ENCODE results near the gene SUCLG2.

- no peak for TF ChIP-seq CTCF (conservative IDR thresholded peaks at IDR 0.05; ENCODE audit: low read depth, low read length)
- no peak for TF ChIP-seq POLR2A (IDR thresholded peaks at IDR 0.05; ENCODE audit: low read depth, low read length)
- TF ChIP-seq MXI1 (IDR thresholded peaks at IDR 0.05; ENCODE audit: borderline replicate concordance, low read depth, low read length), result no peak
- no peak for TF ChIP-seq RAD21 (IDR thresholded peaks at IDR 0.05; ENCODE audit: low read length)
- TF ChIP-seq RFX5 (IDR thresholded peaks at IDR 0.05; ENCODE audit: low read depth, low read length), result no peak
- TF ChIP-seq SMC3 (IDR thresholded peaks at IDR 0.05; ENCODE audit: low read depth, low read length), result no peak
- no peak for TF ChIP-seq BHLHE40 (IDR thresholded peaks at IDR 0.05; ENCODE audit: low read depth, low read length)
Observed at GRCh38 chr3:67661089-67661488, 6.7 kb upstream of the SUCLG2 start.

Measured in IMR-90 (cell line).